Measurements from ENCODE around the gene TRAPPC10.
A peak's percentile ranks its signal among the peaks of the same experiment; 100 is the strongest.
"Not testable (repeated sequence)": the region's sequence is repeated elsewhere in the genome, so short reads cannot be mapped to it uniquely, and the experiment has no call there.

The TRAPPC10 gene

DNA sequence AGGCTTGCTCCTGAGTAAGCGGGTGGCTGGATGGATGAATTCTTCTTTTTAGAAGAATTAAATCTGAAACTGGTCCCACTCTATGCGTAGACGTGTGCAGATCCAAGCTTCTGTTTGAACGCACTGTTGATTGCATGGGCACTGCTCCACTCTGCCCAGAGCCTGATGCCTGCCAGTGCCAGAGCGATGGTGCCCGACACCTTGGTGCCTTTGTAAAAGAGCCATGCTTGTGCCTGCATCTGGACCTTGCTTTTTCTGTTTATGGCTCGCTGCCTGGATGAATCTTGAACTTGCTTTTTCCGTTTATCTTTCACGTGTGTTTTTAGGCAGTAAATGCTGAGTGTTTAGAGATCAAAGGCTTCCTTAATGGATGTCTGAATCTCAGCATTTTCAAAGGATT, 80.1 kb downstream of the TRAPPC10 start:
- Mint-ChIP-seq H3K9me3 (no peaks in the 10 kb centered on the region), H3K27me3 (no peaks in the 10 kb centered on the region), H3K4me1 (peaks cover 44% of the 10 kb centered on the region), H3K4me3 (no peak overlapping the region), H3K27ac (peak overlapping the region in 1 of 2 donors; percentile 6)
- DNase-seq = no peak
- ATAC-seq = no peak

DNA sequence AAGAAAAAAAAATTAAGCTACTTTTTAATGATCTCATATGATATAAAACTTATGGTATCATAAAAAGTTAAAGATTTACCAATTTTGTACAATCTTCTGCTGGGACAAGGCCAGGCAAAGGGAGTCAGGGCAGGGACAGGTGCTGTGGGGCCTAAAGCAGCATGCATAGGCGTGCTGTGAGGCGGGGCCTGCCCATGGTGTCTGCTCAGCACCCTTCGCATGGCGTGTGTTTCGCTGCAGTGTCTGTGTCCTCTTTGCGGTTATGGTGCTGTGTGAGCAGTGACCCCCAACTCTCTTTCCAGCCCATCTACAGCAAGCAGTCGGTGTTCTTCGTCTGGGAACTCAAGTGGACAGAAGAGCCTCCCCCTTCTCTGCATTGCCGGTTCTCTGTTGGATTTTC, 81.7 kb downstream of the TRAPPC10 start:
- no peak for ATAC-seq
- Mint-ChIP-seq H3K27ac (no peak overlapping the region), H3K9me3 (no peaks in the 10 kb centered on the region), H3K4me3 (no peak overlapping the region), H3K27me3 (no peaks in the 10 kb centered on the region), H3K4me1 (peaks cover 28% of the 10 kb centered on the region)
- no peak for DNase-seq

DNA sequence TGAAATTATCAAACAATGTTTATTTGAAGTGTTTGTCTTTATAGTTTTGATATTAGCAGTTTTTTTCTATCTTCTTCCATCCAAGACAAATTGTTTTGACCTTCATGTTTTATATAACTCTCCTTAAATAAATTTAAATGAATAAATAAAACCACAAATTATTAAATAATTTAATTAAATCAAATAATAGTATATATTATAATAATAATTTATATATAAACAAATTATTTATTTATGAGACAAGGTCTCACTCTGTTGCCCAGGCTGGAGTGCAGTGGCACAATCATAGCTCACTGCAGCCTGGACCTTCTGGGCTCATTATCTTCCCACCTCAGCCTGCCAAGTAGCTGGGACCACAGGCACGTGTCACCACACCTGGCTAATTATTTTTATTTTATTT, 82.7 kb downstream of the TRAPPC10 start:
- no peak overlapping the region for H3K4me3 Mint-ChIP-seq
- H3K4me1 Mint-ChIP-seq = peaks cover 18% of the 10 kb centered on the region
- no peak for ATAC-seq
- H3K27ac Mint-ChIP-seq = no peak overlapping the region
- H3K27me3 Mint-ChIP-seq = no peaks in the 10 kb centered on the region
- DNase-seq = no peak
- no peaks in the 10 kb centered on the region for H3K9me3 Mint-ChIP-seq

GRCh38 chr21:44098507-44098906, 86.4 kb downstream of the TRAPPC10 start:
- not testable (repeated sequence) for ATAC-seq, H3K27ac Mint-ChIP-seq, H3K4me3 Mint-ChIP-seq, H3K4me1 Mint-ChIP-seq, DNase-seq, H3K9me3 Mint-ChIP-seq, H3K27me3 Mint-ChIP-seq

- not testable (repeated sequence) for H3K9me3 Mint-ChIP-seq, H3K27ac Mint-ChIP-seq, H3K4me1 Mint-ChIP-seq, H3K27me3 Mint-ChIP-seq, H3K4me3 Mint-ChIP-seq, ATAC-seq, DNase-seq
These were observed 86.9 kb downstream of the TRAPPC10 start for GRCh38 chr21:44098964-44099363.

- H3K4me1 Mint-ChIP-seq, H3K27ac Mint-ChIP-seq, H3K9me3 Mint-ChIP-seq, H3K27me3 Mint-ChIP-seq: not testable (repeated sequence)
- peak within 1 kb of the TSS; percentile 62 to 66 for H3K4me3 Mint-ChIP-seq
- ATAC-seq (peak; percentile 88), DNase-seq (peak; percentile 39 to 60)
These were observed 95.0 kb downstream of the TRAPPC10 start, which contains the start of gene PWP2 for GRCh38 chr21:44107026-44107501. TSS of gene PWP2 (plus strand) at chr21:44107399. CDS start at chr21:44107417, 18 bp downstream.

DNA sequence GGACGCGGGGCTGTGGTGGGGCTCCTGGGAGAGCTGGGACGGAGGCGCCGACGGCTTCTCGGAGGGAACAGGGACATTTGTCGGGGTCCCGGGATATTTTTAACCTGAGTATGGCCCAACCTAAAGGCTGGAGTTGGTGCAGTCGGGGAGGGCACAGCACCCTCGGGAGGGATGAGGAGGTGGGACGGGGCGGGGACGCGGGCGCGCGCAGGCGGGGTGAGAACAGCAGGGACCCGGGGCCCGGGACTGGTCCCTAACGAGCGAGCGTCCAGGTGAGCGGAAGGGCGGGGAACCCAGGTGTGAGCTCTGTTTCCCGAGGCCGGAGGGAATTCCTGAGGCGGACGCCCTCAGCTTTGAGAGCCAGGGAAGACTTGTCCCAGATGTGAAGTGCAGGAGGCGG, 95.5 kb downstream of the TRAPPC10 start:
- not testable (repeated sequence) for H3K4me3 Mint-ChIP-seq, H3K27me3 Mint-ChIP-seq, DNase-seq, H3K27ac Mint-ChIP-seq, H3K9me3 Mint-ChIP-seq, H3K4me1 Mint-ChIP-seq
- ATAC-seq = peak; percentile 74

DNA sequence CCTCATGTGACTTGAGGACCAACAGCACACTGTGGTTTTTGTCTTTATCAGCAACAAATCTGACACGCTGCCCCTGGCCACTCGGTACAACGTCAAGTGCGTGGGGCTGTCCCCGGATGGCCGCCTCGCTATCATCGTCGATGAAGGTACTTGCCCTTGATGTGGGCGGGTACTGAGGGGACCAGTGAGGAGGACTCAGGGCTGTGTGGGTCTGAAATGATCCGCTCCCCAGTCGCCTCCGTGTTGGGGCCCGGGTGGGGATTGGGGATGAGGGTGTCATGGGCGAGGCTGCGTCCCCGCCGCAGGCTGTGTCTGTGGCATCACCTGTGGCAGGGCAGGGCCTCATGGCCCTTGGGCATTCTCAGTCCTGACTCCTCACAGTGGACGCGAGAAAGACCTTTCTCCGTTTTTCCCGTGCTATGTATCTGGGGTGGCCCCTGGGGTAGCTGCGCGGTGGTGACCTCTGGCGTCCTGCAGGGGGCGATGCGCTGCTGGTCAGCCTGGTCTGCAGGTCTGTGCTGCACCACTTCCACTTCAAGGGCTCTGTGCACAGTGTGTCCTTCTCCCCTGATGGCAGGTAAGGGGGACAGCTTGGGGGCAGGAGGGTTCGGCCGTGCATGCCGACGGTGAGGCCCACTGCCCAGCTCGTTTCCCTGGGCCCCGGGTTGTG, 101.7 kb downstream of the TRAPPC10 start:
- not testable (repeated sequence) for H3K4me3 Mint-ChIP-seq, H3K9me3 Mint-ChIP-seq, H3K27ac Mint-ChIP-seq, H3K4me1 Mint-ChIP-seq, DNase-seq, H3K27me3 Mint-ChIP-seq
- peak; percentile 52 for ATAC-seq

GRCh38 chr21:44122131-44122530, 110.0 kb downstream of the TRAPPC10 start:
- H3K4me3 Mint-ChIP-seq, H3K27me3 Mint-ChIP-seq, H3K27ac Mint-ChIP-seq, H3K4me1 Mint-ChIP-seq, DNase-seq, ATAC-seq, H3K9me3 Mint-ChIP-seq: not testable (repeated sequence)

DNA sequence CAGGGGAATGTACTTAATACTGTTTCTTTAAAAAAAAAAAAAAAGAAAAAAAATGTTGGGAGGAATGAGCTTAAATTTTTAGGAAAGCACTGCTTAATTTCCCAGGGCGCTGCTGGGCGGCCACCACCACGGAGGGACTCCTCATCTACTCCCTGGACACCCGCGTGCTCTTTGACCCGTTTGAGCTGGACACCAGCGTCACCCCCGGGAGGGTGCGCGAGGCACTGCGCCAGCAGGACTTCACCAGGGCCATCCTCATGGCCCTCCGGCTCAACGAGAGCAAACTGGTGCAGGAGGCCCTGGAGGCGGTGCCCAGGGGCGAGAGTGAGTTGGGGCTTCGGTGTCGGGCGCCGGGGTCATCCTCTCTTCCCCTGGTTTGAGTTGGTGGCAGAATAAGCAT, 115.7 kb downstream of the TRAPPC10 start:
- ATAC-seq, DNase-seq, H3K4me3 Mint-ChIP-seq, H3K27me3 Mint-ChIP-seq, H3K4me1 Mint-ChIP-seq, H3K9me3 Mint-ChIP-seq, H3K27ac Mint-ChIP-seq: not testable (repeated sequence)

- H3K27me3 Mint-ChIP-seq, ATAC-seq, DNase-seq, H3K4me3 Mint-ChIP-seq, H3K4me1 Mint-ChIP-seq, H3K27ac Mint-ChIP-seq, H3K9me3 Mint-ChIP-seq: not testable (repeated sequence)
These were observed 121.6 kb downstream of the TRAPPC10 start for GRCh38 chr21:44133715-44134057.

DNA sequence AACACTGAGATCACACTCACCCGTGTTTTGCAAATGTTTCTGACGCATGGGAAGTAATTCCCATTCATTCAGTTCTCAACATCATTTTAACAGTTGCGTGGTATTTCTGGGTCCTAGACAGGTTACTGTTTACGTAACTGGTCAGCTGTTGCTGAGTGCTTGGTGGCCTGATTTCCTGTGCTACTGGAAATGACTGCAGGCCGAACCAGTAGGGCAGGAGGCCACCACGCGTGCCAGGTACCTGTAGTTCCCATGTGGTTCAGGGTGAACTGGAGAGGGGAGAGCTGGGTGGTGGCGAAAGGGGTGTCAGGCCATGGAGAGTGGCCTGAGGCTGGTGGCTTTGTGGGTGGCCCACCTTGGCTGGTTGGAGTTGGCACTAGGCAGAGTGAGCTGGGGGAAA, 122.6 kb downstream of the TRAPPC10 start:
- H3K27ac Mint-ChIP-seq, H3K4me3 Mint-ChIP-seq, H3K9me3 Mint-ChIP-seq, H3K4me1 Mint-ChIP-seq, DNase-seq, ATAC-seq, H3K27me3 Mint-ChIP-seq: not testable (repeated sequence)

GRCh38 chr21:44138039-44138438, 125.9 kb downstream of the TRAPPC10 start:
- not testable (repeated sequence) for H3K27me3 Mint-ChIP-seq, H3K27ac Mint-ChIP-seq, H3K4me3 Mint-ChIP-seq, H3K9me3 Mint-ChIP-seq, H3K4me1 Mint-ChIP-seq
- ATAC-seq (peak; percentile 76), DNase-seq (peak in 1 of 2 donors; percentile 60)

DNA sequence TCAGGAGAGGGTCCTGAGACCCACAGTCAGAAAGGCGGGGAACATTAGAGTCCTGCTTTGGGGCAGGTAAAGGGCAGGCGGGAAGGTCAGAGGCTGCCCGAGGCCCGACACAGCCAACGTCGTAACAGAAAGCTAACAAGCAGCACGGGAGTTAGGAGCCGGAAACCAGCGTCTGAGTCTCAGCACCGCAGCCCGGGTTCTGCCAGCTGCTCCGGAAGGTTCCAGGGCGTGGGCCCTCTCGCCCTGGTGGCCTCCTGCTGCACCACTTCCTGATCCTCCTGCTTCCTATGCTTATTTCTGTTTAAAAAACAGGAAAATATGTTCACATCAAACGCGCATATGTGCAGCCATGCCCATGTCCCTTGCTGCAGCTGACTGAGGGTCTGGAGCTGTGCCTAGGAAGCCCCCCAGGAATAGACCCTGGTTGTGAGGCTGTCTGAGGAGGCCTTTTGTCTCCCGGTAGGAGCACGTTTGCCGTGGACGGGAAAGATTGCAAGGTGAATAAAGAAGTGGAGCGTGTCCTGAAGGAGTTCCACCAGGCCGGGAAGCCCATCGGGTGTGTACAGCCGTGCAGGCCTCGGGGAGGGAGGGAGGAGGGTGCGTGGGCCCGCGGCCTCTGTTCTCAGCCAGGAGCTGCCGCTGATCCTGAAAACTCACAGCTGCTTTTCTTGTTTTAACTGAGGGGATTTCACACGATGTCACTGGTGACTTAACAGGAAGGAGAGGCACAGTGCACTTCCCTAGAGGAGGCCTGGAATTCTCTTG, 127.9 kb downstream of the TRAPPC10 start:
- H3K27ac Mint-ChIP-seq, H3K27me3 Mint-ChIP-seq, H3K4me1 Mint-ChIP-seq, H3K9me3 Mint-ChIP-seq, DNase-seq: not testable (repeated sequence)
- H3K4me3 Mint-ChIP-seq = peak overlapping the region in 1 of 2 donors; percentile 22
- ATAC-seq = peak; percentile 33

- ATAC-seq, H3K27ac Mint-ChIP-seq, H3K4me1 Mint-ChIP-seq, H3K27me3 Mint-ChIP-seq, DNase-seq, H3K4me3 Mint-ChIP-seq, H3K9me3 Mint-ChIP-seq: not testable (repeated sequence)
These were observed 128.4 kb downstream of the TRAPPC10 start for GRCh38 chr21:44140552-44140932.

GRCh38 chr21:44142470-44142869, 130.4 kb downstream of the TRAPPC10 start:
- H3K27ac Mint-ChIP-seq, H3K27me3 Mint-ChIP-seq, H3K4me1 Mint-ChIP-seq, ATAC-seq, H3K4me3 Mint-ChIP-seq, DNase-seq, H3K9me3 Mint-ChIP-seq: not testable (repeated sequence)
